ENCODE measurements around the gene COX6B2. TPM values are rescaled to one million over a fixed set of nuclear protein-coding genes. Genes with fewer than 3 reads are reported as not detected.

Gene COX6B2
- total RNA-seq, 2 experiments from 2014 or later = not detected

DNA sequence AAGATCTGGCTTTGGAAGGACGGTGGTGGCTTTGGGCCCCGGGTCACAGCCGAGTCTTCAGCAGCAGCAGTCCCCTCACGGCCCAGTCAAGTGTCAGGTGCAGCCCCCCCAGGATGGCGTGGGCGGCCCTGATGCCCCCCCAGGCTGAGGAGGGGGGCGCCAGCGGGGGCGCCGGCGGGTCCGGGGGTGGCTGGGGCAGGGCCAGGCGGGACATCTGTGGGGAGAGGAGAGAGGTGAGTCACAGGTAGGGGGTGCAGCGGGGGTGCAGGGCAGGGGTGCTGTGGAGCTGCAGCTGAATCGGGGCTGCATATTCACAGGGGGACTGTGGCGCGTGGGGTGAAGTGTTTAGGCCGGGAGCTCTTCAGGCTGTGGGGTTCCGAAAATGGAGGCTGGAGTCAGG lies 11.4 kb upstream of the COX6B2 start:
- intact Hi-C loops (cut with micrococcal nuclease; ENCODE audit: unreplicated experiment) = no loop called here
- POLR2A ChIA-PET = no interaction called here
- H3K4me1 ChIP-seq (ENCODE audit: insufficient read depth, low read length, poor library complexity, severe bottlenecking) = no peaks in the 10 kb centered on the region
- TF ChIP-seq EZH2phosphoT487 (IDR thresholded peaks at IDR 0.05; ENCODE audit: borderline replicate concordance, low read depth, low read length) = no peak
- TF ChIP-seq, protein P1, sequence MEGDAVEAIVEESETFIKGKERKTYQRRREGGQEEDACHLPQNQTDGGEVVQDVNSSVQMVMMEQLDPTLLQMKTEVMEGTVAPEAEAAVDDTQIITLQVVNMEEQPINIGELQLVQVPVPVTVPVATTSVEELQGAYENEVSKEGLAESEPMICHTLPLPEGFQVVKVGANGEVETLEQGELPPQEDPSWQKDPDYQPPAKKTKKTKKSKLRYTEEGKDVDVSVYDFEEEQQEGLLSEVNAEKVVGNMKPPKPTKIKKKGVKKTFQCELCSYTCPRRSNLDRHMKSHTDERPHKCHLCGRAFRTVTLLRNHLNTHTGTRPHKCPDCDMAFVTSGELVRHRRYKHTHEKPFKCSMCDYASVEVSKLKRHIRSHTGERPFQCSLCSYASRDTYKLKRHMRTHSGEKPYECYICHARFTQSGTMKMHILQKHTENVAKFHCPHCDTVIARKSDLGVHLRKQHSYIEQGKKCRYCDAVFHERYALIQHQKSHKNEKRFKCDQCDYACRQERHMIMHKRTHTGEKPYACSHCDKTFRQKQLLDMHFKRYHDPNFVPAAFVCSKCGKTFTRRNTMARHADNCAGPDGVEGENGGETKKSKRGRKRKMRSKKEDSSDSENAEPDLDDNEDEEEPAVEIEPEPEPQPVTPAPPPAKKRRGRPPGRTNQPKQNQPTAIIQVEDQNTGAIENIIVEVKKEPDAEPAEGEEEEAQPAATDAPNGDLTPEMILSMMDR (conservative IDR thresholded peaks at IDR 0.05; ENCODE audit: low read length) = no peak
- CTCF ChIA-PET (ENCODE audit: unreplicated experiment) = no interaction called here
- H3K36me3 ChIP-seq (ENCODE audit: insufficient read depth, low read length) = no peaks in the 10 kb centered on the region
- BruUV-seq (replicated peaks) = no TSS peak
- no peaks in the 10 kb centered on the region for H3K79me2 ChIP-seq (ENCODE audit: insufficient read depth, low read depth, low read length)
- H2AFZ ChIP-seq (ENCODE audit: low read length) = no peak overlapping the region
- no peak overlapping the region for H3K4me2 ChIP-seq (ENCODE audit: low read length)
- H3K9me2 ChIP-seq (ENCODE audit: insufficient read depth, low read length) = no peaks in the 10 kb centered on the region
- DNase-seq (ENCODE audit: low spot score) = no peak
- H3K27ac ChIP-seq (ENCODE audit: low read depth, low read length, poor library complexity, severe bottlenecking) = no peak overlapping the region
- H3K4me3 ChIP-seq (ENCODE audit: low read depth, low read length, poor library complexity, severe bottlenecking) = no peak overlapping the region
- no peaks in the 10 kb centered on the region for H4K20me1 ChIP-seq (ENCODE audit: insufficient read depth, low read length)
- H3K9me3 ChIP-seq (ENCODE audit: low read length) = no peaks in the 10 kb centered on the region

DNA sequence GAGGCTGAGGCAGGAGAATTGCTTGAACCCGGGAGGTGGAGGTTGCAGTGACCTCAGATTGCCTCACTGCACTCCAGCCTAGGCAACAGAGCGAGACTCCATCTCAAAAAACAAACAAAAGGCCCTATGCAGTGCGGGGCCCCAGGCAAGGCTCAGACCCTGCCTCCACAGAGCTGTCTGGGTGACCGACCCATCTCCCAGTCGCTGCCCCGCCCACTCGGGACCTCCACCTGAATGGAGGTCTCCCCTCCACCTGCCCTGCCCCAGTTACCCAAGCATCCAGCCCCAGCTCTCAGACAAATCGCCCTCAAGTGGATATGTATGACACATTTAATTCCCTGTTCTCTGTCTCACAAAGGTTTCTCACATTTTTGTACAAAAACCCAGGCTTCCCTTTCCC lies 10.7 kb upstream of the COX6B2 start:
- H3K4me3 ChIP-seq (ENCODE audit: low read depth, low read length, poor library complexity, severe bottlenecking) = no peak overlapping the region
- TF ChIP-seq, protein P1 (conservative IDR thresholded peaks at IDR 0.05; ENCODE audit: low read length) = no peak
- no peak for TF ChIP-seq EZH2phosphoT487 (IDR thresholded peaks at IDR 0.05; ENCODE audit: borderline replicate concordance, low read depth, low read length)
- H3K27ac ChIP-seq (ENCODE audit: low read depth, low read length, poor library complexity, severe bottlenecking) = no peak overlapping the region
- H3K4me2 ChIP-seq (ENCODE audit: low read length) = no peak overlapping the region
- no peak for DNase-seq (ENCODE audit: low spot score)
- no peaks in the 10 kb centered on the region for H3K36me3 ChIP-seq (ENCODE audit: insufficient read depth, low read length)
- CTCF ChIA-PET (ENCODE audit: unreplicated experiment) = no interaction called here
- no peaks in the 10 kb centered on the region for H4K20me1 ChIP-seq (ENCODE audit: insufficient read depth, low read length)
- POLR2A ChIA-PET = no interaction called here
- H3K9me3 ChIP-seq (ENCODE audit: low read length) = no peaks in the 10 kb centered on the region
- H2AFZ ChIP-seq (ENCODE audit: low read length) = no peak overlapping the region
- no peaks in the 10 kb centered on the region for H3K9me2 ChIP-seq (ENCODE audit: insufficient read depth, low read length)
- H3K79me2 ChIP-seq (ENCODE audit: insufficient read depth, low read depth, low read length) = no peaks in the 10 kb centered on the region
- no TSS peak for BruUV-seq (replicated peaks)
- intact Hi-C loops (cut with micrococcal nuclease; ENCODE audit: unreplicated experiment) = no loop called here
- H3K4me1 ChIP-seq (ENCODE audit: insufficient read depth, low read length, poor library complexity, severe bottlenecking) = no peaks in the 10 kb centered on the region

DNA sequence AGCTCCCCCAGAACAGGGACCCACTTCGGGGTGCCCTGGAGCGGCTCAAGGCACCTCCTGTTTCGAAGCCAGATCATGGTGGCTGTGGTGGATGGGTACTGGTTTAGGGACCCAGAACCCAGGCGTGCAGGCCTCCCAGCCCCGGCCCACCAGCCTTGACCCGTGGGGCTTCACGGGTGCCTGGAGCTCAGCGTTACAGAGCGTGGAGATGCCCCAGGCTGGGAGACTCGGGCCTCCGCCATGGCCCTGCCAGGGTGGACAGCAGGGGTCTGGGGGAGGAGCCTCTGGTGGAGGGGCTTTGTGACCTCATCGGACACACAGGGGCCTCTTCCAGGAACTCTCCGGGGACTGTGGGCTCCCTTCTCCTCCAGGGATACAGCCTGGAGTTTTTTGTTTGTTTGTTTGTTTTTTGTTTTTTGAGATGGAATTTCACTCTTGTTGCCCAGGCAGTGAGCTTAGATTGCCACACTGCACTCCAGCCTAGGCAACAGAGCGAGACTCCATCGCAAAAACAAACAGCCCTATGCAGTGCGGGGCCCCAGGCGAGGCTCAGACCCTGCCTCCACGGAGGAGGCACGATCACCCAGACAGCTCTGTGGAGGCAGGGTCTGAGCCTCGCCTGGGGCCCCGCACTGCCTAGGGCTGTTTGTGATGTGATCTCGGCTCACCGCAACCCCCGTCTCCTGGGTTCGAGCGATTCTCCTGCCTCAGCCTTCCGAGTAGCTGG lies 8.6 kb upstream of the COX6B2 start, which contains the start of gene GARIN5B:
Gene GARIN5B (minus strand): TSS at position 271 of the 727 bp plus-strand sequence. CDS start 194 bp downstream, at position 77.
- BruUV-seq (replicated peaks) = no TSS peak
- intact Hi-C loops (cut with micrococcal nuclease; ENCODE audit: unreplicated experiment) = no loop called here
- no peak within 1 kb of the TSS for H2AFZ ChIP-seq (ENCODE audit: low read length)
- no peaks in the 10 kb centered on the region for H3K9me3 ChIP-seq (ENCODE audit: low read length)
- H3K4me3 ChIP-seq (ENCODE audit: low read depth, low read length, poor library complexity, severe bottlenecking) = no peak within 1 kb of the TSS
- no peak within 1 kb of the TSS for H3K27ac ChIP-seq (ENCODE audit: low read depth, low read length, poor library complexity, severe bottlenecking)
- CTCF ChIA-PET (ENCODE audit: unreplicated experiment) = no interaction called here
- no peaks in the 10 kb centered on the region for H4K20me1 ChIP-seq (ENCODE audit: insufficient read depth, low read length)
- no peaks in the 10 kb centered on the region for H3K36me3 ChIP-seq (ENCODE audit: insufficient read depth, low read length)
- H3K4me1 ChIP-seq (ENCODE audit: insufficient read depth, low read length, poor library complexity, severe bottlenecking) = no peaks in the 10 kb centered on the region
- TF ChIP-seq, protein P1 (conservative IDR thresholded peaks at IDR 0.05; ENCODE audit: low read length) = no peak
- TF ChIP-seq EZH2phosphoT487 (IDR thresholded peaks at IDR 0.05; ENCODE audit: borderline replicate concordance, low read depth, low read length) = no peak
- POLR2A ChIA-PET = interaction anchor here (0.8 kb wide), 1 partner anchor 104 kb away, joined by 3 read pairs; no protein-coding TSS in a partner anchor
- no peak for DNase-seq (ENCODE audit: low spot score)
- H3K4me2 ChIP-seq (ENCODE audit: low read length) = no peak within 1 kb of the TSS
- no peaks in the 10 kb centered on the region for H3K79me2 ChIP-seq (ENCODE audit: insufficient read depth, low read depth, low read length)
- H3K9me2 ChIP-seq (ENCODE audit: insufficient read depth, low read length) = no peaks in the 10 kb centered on the region

Data from OCI-LY7 (cell line).